Thoracic aorta (tissue), 2 donors: ENCODE results near the gene PLA2G2C. TPM values are rescaled to one million over a fixed set of nuclear protein-coding genes. Genes with fewer than 3 reads are reported as not detected.

Experiments used
- ATAC-seq: fragments of 150-250 bp; one replicate; pipeline ENCODE4 v1.8.0; 2017; ENCODE audit warnings: low read depth; ENCODE audit not compliant: insufficient number of reproducible peaks, low FRiP score
- DNase-seq: peaks from one replicate; pipeline ENCODE4 v3.0.0-alpha.2; 2020; ENCODE audit warnings: low spot score
- H3K27ac ChIP-seq, 2 donors: fragments of 200-600 bp; sonication (generic); 1 replicate in 1 of 2; 2 replicates in 1 of 2; pipeline ENCODE4 v1.5.1; 2016; ENCODE audit warnings: mild to moderate bottlenecking in 2 of 2, moderate library complexity in 2 of 2
- H3K27me3 ChIP-seq: fragments of 200-600 bp; sonication (generic); replicated peaks from 2 replicates; pipeline ENCODE4 v1.6.0; 2016; ENCODE audit warnings: mild to moderate bottlenecking; ENCODE audit not compliant: insufficient read depth
- H3K36me3 ChIP-seq: fragments of 200-600 bp; sonication (generic); one replicate; pipeline ENCODE4 v1.5.1; 2016
- H3K4me1 ChIP-seq, 2 donors: fragments of 200-600 bp; sonication (generic); 1 replicate in 1 of 2; 2 replicates in 1 of 2; pipeline versions ENCODE4 v1.5.1 to v1.6.0; 2016; ENCODE audit warnings: low read depth in 2 of 2, mild to moderate bottlenecking in 1 of 2; ENCODE audit not compliant: control insufficient read depth in 1 of 2
- H3K4me3 ChIP-seq: fragments of 200-600 bp; sonication (generic); 2 replicates; pipeline ENCODE4 v1.5.1; 2016; ENCODE audit warnings: mild to moderate bottlenecking
- H3K9me3 ChIP-seq: fragments of 200-600 bp; sonication (generic); 2 replicates; pipeline ENCODE4 v1.5.1; 2016
- total RNA-seq, 2 donors: library from RNA; depleted of rRNA; stranded (reverse); fragments of >200 nt; gene quantifications; one replicate each; pipeline versions ENCODE4 v1.1.0 to v1.2.3, GENCODE V29; 2016
- TF ChIP-seq, protein P1 (sequence below): fragments of 200-600 bp; sonication (generic); IDR thresholded peaks from one replicate; pipeline ENCODE4 v1.5.1; 2019; ENCODE audit warnings: antibody characterized with exemption

Gene PLA2G2C
- total RNA-seq, 2 donors from 2014 or later = not detected

GRCh38 chr1:20141001-20141400 is 45.3 kb downstream of the PLA2G2C start:
- DNase-seq = no peak
- H3K27me3 ChIP-seq = no peaks in the 10 kb centered on the region

GRCh38 chr1:20139776-20140612 is 46.3 kb downstream of the PLA2G2C start:
- TF ChIP-seq, protein P1, sequence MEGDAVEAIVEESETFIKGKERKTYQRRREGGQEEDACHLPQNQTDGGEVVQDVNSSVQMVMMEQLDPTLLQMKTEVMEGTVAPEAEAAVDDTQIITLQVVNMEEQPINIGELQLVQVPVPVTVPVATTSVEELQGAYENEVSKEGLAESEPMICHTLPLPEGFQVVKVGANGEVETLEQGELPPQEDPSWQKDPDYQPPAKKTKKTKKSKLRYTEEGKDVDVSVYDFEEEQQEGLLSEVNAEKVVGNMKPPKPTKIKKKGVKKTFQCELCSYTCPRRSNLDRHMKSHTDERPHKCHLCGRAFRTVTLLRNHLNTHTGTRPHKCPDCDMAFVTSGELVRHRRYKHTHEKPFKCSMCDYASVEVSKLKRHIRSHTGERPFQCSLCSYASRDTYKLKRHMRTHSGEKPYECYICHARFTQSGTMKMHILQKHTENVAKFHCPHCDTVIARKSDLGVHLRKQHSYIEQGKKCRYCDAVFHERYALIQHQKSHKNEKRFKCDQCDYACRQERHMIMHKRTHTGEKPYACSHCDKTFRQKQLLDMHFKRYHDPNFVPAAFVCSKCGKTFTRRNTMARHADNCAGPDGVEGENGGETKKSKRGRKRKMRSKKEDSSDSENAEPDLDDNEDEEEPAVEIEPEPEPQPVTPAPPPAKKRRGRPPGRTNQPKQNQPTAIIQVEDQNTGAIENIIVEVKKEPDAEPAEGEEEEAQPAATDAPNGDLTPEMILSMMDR = no peak
- no peak for DNase-seq
- ATAC-seq = no peak
- Histone ChIP-seq H3K27me3 (no peaks in the 10 kb centered on the region), H3K36me3 (no peaks in the 10 kb centered on the region), H3K4me3 (no peak overlapping the region), H3K4me1 (no peaks in the 10 kb centered on the region), H3K9me3 (no peaks in the 10 kb centered on the region), H3K27ac (no peak overlapping the region)

More at GRCh38 chr1:20141001-20141400, 45.3 kb downstream of the PLA2G2C start:
- H3K27ac ChIP-seq = no peak overlapping the region
- no peaks in the 10 kb centered on the region for H3K9me3 ChIP-seq
- ATAC-seq = no peak
- H3K4me1 ChIP-seq = no peaks in the 10 kb centered on the region
- TF ChIP-seq, protein P1 = no peak
- H3K36me3 ChIP-seq = no peaks in the 10 kb centered on the region
- no peak overlapping the region for H3K4me3 ChIP-seq

GRCh38 chr1:20138961-20139550 is 47.3 kb downstream of the PLA2G2C start, which contains the start of gene PLA2G2F:
Gene PLA2G2F, plus strand, starts transcription at chr1:20139323. Its CDS starts 105 bp downstream, at chr1:20139428.
- Histone ChIP-seq H3K4me1 (no peaks in the 10 kb centered on the region), H3K27me3 (no peaks in the 10 kb centered on the region), H3K4me3 (no peak within 1 kb of the TSS), H3K9me3 (no peaks in the 10 kb centered on the region), H3K27ac (no peak within 1 kb of the TSS), H3K36me3 (no peaks in the 10 kb centered on the region)
- ATAC-seq (no peak), DNase-seq (no peak)
- TF ChIP-seq, protein P1 = no peak

GRCh38 chr1:20138346-20138745 is 48.0 kb downstream of the PLA2G2C start:
- DNase-seq (no peak), ATAC-seq (no peak)
- no peaks in the 10 kb centered on the region for H3K36me3 ChIP-seq
- no peak overlapping the region for H3K27ac ChIP-seq
- H3K4me1 ChIP-seq = no peaks in the 10 kb centered on the region
- TF ChIP-seq, protein P1 = no peak
- H3K27me3 ChIP-seq = no peaks in the 10 kb centered on the region
- no peaks in the 10 kb centered on the region for H3K9me3 ChIP-seq
- H3K4me3 ChIP-seq = no peak overlapping the region

GRCh38 chr1:20137604-20138003 is 48.7 kb downstream of the PLA2G2C start:
- Histone ChIP-seq H3K36me3 (no peaks in the 10 kb centered on the region), H3K4me3 (no peak overlapping the region), H3K9me3 (no peaks in the 10 kb centered on the region), H3K4me1 (no peaks in the 10 kb centered on the region), H3K27ac (no peak overlapping the region), H3K27me3 (no peaks in the 10 kb centered on the region)
- no peak for ATAC-seq
- no peak for DNase-seq
- TF ChIP-seq, protein P1 = no peak
